Vagina (tissue), 2 donors: ENCODE measurements around the gene PDIA6.

ENCODE experiments used
- POLR2A ChIP-seq, 2 donors: fragments of 450-650 bp; IDR thresholded peaks; one replicate each; pipeline ENCODE4 v1.6.1; 2017; ENCODE audit warnings: antibody characterized with exemption in 2 of 2, mild to moderate bottlenecking in 2 of 2, moderate library complexity in 2 of 2
- POLR2AphosphoS5 ChIP-seq, 2 donors: sonication (generic); formaldehyde crosslinking; IDR thresholded peaks; one replicate each; pipeline ENCODE4 v1.9.0; 2017; ENCODE audit warnings: antibody characterized with exemption in 2 of 2, mild to moderate bottlenecking in 2 of 2, low read depth in 1 of 2; ENCODE audit not compliant: insufficient read depth in 1 of 2
- TF ChIP-seq, protein P1 (sequence below), 3 experiments: fragments of 450-650 bp in 2 of 3; fragments of 200-600 bp in 1 of 3; sonication (generic) in 1 of 3; IDR thresholded peaks; one replicate each; pipeline ENCODE4 v1.5.1; 2017 to 2019; ENCODE audit warnings: antibody characterized with exemption in 3 of 3, mild to moderate bottlenecking in 2 of 3, moderate library complexity in 2 of 3

DNA sequence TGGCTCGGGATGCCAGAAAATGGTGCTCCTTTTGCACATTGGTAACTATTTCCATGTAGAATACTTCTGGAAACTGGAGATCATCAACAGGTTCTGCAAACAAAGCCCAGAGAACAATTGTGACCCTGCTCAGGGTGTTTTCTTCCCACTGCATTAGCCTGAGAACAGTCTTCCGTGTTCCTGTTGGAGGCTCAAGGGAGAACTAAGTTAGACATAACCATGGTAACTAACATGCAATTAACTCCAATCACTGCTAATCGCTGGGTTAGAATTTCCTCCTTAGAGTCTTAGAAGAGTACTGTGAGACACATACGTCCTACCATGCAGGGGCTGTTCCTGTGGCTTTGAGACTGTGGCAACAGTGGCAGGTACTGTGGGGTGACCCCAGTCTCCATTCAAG is 36.0 kb upstream of the PDIA6 start:
- TF ChIP-seq POLR2A (IDR thresholded peaks at IDR 0.05) (no peak), POLR2AphosphoS5 (IDR thresholded peaks at IDR 0.05; ENCODE audit: insufficient read depth in 1 of 2, low read depth in 1 of 2) (no peak)
- TF ChIP-seq, protein P1, sequence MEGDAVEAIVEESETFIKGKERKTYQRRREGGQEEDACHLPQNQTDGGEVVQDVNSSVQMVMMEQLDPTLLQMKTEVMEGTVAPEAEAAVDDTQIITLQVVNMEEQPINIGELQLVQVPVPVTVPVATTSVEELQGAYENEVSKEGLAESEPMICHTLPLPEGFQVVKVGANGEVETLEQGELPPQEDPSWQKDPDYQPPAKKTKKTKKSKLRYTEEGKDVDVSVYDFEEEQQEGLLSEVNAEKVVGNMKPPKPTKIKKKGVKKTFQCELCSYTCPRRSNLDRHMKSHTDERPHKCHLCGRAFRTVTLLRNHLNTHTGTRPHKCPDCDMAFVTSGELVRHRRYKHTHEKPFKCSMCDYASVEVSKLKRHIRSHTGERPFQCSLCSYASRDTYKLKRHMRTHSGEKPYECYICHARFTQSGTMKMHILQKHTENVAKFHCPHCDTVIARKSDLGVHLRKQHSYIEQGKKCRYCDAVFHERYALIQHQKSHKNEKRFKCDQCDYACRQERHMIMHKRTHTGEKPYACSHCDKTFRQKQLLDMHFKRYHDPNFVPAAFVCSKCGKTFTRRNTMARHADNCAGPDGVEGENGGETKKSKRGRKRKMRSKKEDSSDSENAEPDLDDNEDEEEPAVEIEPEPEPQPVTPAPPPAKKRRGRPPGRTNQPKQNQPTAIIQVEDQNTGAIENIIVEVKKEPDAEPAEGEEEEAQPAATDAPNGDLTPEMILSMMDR (IDR thresholded peaks at IDR 0.05), result no peak
